T47D (cell line): ENCODE measurements around the gene SLC7A4.
"Not testable (repeated sequence)": the region's sequence is repeated elsewhere in the genome, so short reads cannot be mapped to it uniquely, and the experiment has no call there.

Experiments
- DNase-seq, 2 experiments: peaks; one replicate each; pipeline versions ENCODE4 v3.0.0 to v3.0.0-alpha.2; 2011 to 2012; ENCODE audit warnings: low read depth in 1 of 2, low spot score in 1 of 2
- JUND ChIP-seq: IDR thresholded peaks from 2 replicates; pipeline ENCODE4 v1.6.1; 2012; ENCODE audit warnings: low read depth
- in situ Hi-C: cut with HindIII; loops from 2 replicates; pipeline ENCODE4 v1.10.0; 2016; ENCODE audit warnings: low sequenced_read_pairs, low pct_unique_long_range_greater_than_20kb

Gene SLC7A4

GRCh38 chr22:21043860-21044535 lies 11.6 kb upstream of the SLC7A4 start:
- TF ChIP-seq JUND, result no peak
- no peak for DNase-seq
- in situ Hi-C loops, result no loop called here

- in situ Hi-C loops, result no loop called here
- TF ChIP-seq JUND, result no peak
- DNase-seq, result no peak
Observed at GRCh38 chr22:21042978-21043859, 10.9 kb upstream of the SLC7A4 start.

- no peak for DNase-seq
- in situ Hi-C loops, result no loop called here
- no peak for TF ChIP-seq JUND
Observed at GRCh38 chr22:21041937-21042336, 9.6 kb upstream of the SLC7A4 start.

- DNase-seq, in situ Hi-C loops: not testable (repeated sequence)
Observed at GRCh38 chr22:21039158-21039557, 6.8 kb upstream of the SLC7A4 start.

GRCh38 chr22:21038405-21038804 lies 6.0 kb upstream of the SLC7A4 start:
- DNase-seq, result no peak
- TF ChIP-seq JUND, result no peak
- in situ Hi-C loops, result no loop called here

GRCh38 chr22:21034989-21035388 lies 2.6 kb upstream of the SLC7A4 start:
- TF ChIP-seq JUND, result no peak
- in situ Hi-C loops, result no loop called here
- no peak for DNase-seq

- no peak for TF ChIP-seq JUND
- in situ Hi-C loops, result no loop called here
- no peak for DNase-seq
Observed at GRCh38 chr22:21033895-21034294, 1.5 kb upstream of the SLC7A4 start.

GRCh38 chr22:21032868-21033688 lies 717 bp upstream of the SLC7A4 start:
- no peak for DNase-seq
- in situ Hi-C loops, result no loop called here
- no peak for TF ChIP-seq JUND

GRCh38 chr22:21031545-21032036 lies 770 bp downstream of the SLC7A4 start:
- in situ Hi-C loops, result no loop called here
- DNase-seq, result no peak
- TF ChIP-seq JUND, result no peak

- in situ Hi-C loops, result no loop called here
- DNase-seq, result no peak
- TF ChIP-seq JUND, result no peak
Observed at GRCh38 chr22:21030621-21031544, 1.5 kb downstream of the SLC7A4 start.

- no peak for TF ChIP-seq JUND
- in situ Hi-C loops, result no loop called here
- no peak for DNase-seq
Observed at GRCh38 chr22:21030032-21030431, 2.3 kb downstream of the SLC7A4 start.
